Hepatocyte (in vitro differentiated cells): ENCODE measurements around the gene TLR2. TPM values are rescaled to one million over a fixed set of nuclear protein-coding genes. Genes with fewer than 3 reads are reported as not detected.
"Not testable (repeated sequence)": the region's sequence is repeated elsewhere in the genome, so short reads cannot be mapped to it uniquely, and the experiment has no call there.

Experiments used
- DNase-seq: peaks from one replicate; pipeline ENCODE4 v3.0.0-alpha.2; 2016; ENCODE audit warnings: low spot score
- H2AFZ ChIP-seq: fragments of 200-600 bp; sonication (generic); 2 replicates; pipeline ENCODE4 v1.6.0; 2016; ENCODE audit warnings: antibody characterized with exemption, mild to moderate bottlenecking
- H3K27ac ChIP-seq: fragments of 200-600 bp; sonication (generic); 2 replicates; pipeline ENCODE4 v1.5.1; 2016; ENCODE audit warnings: mild to moderate bottlenecking
- H3K27me3 ChIP-seq: fragments of 200-600 bp; sonication (generic); 2 replicates; pipeline ENCODE4 v1.6.1; 2016
- H3K36me3 ChIP-seq: fragments of 200-600 bp; sonication (generic); replicated peaks from 2 replicates; pipeline ENCODE4 v1.5.1; 2016; ENCODE audit warnings: low read depth; ENCODE audit not compliant: insufficient read depth
- H3K4me1 ChIP-seq: fragments of 200-600 bp; sonication (generic); 2 replicates; pipeline ENCODE4 v1.5.1; 2016; ENCODE audit warnings: mild to moderate bottlenecking, moderate library complexity; ENCODE audit not compliant: insufficient read depth
- H3K4me2 ChIP-seq: fragments of 200-600 bp; sonication (generic); 2 replicates; pipeline ENCODE4 v1.6.0; 2016
- H3K4me3 ChIP-seq: fragments of 200-600 bp; sonication (generic); 2 replicates; pipeline ENCODE4 v1.5.1; 2016; ENCODE audit warnings: mild to moderate bottlenecking
- H3K79me2 ChIP-seq: fragments of 200-600 bp; sonication (generic); 2 replicates; pipeline ENCODE4 v1.6.0; 2017; ENCODE audit warnings: mild to moderate bottlenecking
- H3K9me2 ChIP-seq: fragments of 200-600 bp; sonication (generic); replicated peaks from 2 replicates; pipeline ENCODE4 v1.6.0; 2017; ENCODE audit warnings: mild to moderate bottlenecking; ENCODE audit not compliant: insufficient read depth
- H3K9me3 ChIP-seq: fragments of 200-600 bp; sonication (generic); 2 replicates; pipeline ENCODE4 v1.5.1; 2016; ENCODE audit warnings: low read depth, mild to moderate bottlenecking
- H4K20me1 ChIP-seq: fragments of 200-600 bp; sonication (generic); 2 replicates; pipeline ENCODE4 v1.6.0; 2016; ENCODE audit warnings: mild to moderate bottlenecking; ENCODE audit not compliant: insufficient read depth, poor library complexity, severe bottlenecking
- EZH2 ChIP-seq: fragments of 200-600 bp; sonication (generic); IDR thresholded peaks from 2 replicates; pipeline ENCODE4 v1.6.1; 2016; ENCODE audit warnings: antibody characterized with exemption, mild to moderate bottlenecking, borderline replicate concordance
- EZH2phosphoT487 ChIP-seq: fragments of 200-600 bp; sonication (generic); IDR thresholded peaks from one replicate; pipeline ENCODE4 v1.6.1; 2018; ENCODE audit warnings: antibody characterized with exemption, mild to moderate bottlenecking, low read depth, moderate library complexity; ENCODE audit not compliant: unreplicated experiment, severe bottlenecking
- WGBS: methylation state at CpG from one replicate; pipeline ENCODE4 v1.1.6; 2016; ENCODE audit warnings: low lambda C conversion rate; ENCODE audit errors: missing lambda C conversion rate; 5-methylcytosine and 5-hydroxymethylcytosine counted together
- polyA plus RNA-seq: library from polyadenylated mRNA; unstranded; fragments of >200 nt; fragmentation: Nextera tagmentation; extraction: Ambion mirVana; gene quantifications from 2 replicates; pipeline ENCODE4 v1.2.1, GENCODE V29; 2016
- total RNA-seq: library from RNA; depleted of rRNA; stranded (reverse); fragments of >200 nt; gene quantifications from 2 replicates; pipeline ENCODE4 v1.2.3, GENCODE V29; 2014
- TF ChIP-seq, protein P1 (sequence below): fragments of 200-600 bp; sonication (generic); IDR thresholded peaks from 2 replicates; pipeline ENCODE4 v1.5.1; 2016; ENCODE audit warnings: antibody characterized with exemption, mild to moderate bottlenecking; ENCODE audit not compliant: poor library complexity

TLR2 gene
- total and polyA plus RNA-seq, 2 experiments from 2014 or later, result 1.7 to 6.6 TPM

DNA sequence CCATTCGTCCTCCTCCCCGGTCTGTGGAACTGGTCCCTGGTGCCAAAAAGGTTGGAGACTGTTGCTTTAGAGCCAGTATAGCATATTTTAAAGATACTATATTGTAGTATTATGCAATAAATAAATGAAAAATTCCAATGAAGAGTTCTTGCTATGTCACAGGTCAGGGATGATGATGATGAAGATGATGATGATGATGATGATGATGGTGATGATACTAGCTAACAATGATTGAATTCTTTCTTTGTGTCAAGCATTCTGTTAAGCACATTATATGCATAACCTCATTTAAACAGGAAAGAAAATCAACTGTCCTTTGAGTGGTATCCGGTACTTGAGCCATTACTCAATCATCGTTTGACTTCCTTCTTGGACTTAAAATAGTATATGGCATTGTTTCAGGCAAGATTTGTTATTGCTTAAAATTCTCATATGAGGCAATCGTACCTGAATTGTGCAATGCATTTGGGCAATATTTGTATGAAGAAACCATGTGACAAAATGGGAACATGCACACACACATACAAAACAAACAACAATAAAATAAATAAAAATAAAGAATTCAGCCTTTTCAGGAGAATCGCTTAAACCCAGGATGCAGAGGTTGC is 22.8 kb upstream of the TLR2 start:
- Histone ChIP-seq H3K4me1 (peaks cover 7% of the 10 kb centered on the region), H3K27ac (no peak overlapping the region), H2AFZ (no peak overlapping the region), H3K4me2 (no peak overlapping the region), H3K4me3 (no peak overlapping the region), H3K9me3 (no peaks in the 10 kb centered on the region), H3K27me3 (no peaks in the 10 kb centered on the region), H4K20me1 (no peaks in the 10 kb centered on the region), H3K79me2 (no peaks in the 10 kb centered on the region), H3K9me2 (no peaks in the 10 kb centered on the region), H3K36me3 (no peaks in the 10 kb centered on the region)
- no peak for DNase-seq
- TF ChIP-seq EZH2phosphoT487 (no peak), EZH2 (no peak)
- TF ChIP-seq, protein P1, sequence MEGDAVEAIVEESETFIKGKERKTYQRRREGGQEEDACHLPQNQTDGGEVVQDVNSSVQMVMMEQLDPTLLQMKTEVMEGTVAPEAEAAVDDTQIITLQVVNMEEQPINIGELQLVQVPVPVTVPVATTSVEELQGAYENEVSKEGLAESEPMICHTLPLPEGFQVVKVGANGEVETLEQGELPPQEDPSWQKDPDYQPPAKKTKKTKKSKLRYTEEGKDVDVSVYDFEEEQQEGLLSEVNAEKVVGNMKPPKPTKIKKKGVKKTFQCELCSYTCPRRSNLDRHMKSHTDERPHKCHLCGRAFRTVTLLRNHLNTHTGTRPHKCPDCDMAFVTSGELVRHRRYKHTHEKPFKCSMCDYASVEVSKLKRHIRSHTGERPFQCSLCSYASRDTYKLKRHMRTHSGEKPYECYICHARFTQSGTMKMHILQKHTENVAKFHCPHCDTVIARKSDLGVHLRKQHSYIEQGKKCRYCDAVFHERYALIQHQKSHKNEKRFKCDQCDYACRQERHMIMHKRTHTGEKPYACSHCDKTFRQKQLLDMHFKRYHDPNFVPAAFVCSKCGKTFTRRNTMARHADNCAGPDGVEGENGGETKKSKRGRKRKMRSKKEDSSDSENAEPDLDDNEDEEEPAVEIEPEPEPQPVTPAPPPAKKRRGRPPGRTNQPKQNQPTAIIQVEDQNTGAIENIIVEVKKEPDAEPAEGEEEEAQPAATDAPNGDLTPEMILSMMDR, result no peak
- 81% methylated on average over 6 of the region's 6 CpGs for WGBS

DNA sequence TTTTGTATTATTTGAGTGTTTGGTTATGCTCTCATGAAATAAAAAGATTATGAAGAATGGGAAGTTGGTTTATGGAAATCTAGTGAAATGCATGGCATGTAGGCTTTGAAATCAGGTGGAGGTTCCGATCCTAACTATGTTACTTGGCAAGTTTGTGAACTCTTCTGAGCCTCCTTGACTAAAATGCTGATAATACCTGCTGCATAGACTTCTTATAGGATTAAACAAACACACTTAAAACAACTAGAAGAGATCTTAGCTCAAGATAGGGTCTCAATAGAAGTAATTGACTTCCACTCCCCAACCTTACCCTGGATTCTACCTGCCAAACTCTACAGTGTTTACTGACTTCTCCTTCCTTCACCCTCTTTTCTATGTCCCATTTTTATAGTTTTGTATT is 22.2 kb upstream of the TLR2 start:
- H3K9me2 ChIP-seq, result no peaks in the 10 kb centered on the region
- H3K9me3 ChIP-seq, result no peaks in the 10 kb centered on the region
- no peaks in the 10 kb centered on the region for H3K36me3 ChIP-seq
- H4K20me1 ChIP-seq, result no peaks in the 10 kb centered on the region
- H3K4me3 ChIP-seq, result no peak overlapping the region
- peaks cover 10% of the 10 kb centered on the region for H3K4me1 ChIP-seq
- TF ChIP-seq EZH2 (no peak), EZH2phosphoT487 (no peak)
- TF ChIP-seq, protein P1, result no peak
- DNase-seq, result no peak
- H3K4me2 ChIP-seq, result no peak overlapping the region
- no peak overlapping the region for H2AFZ ChIP-seq
- H3K79me2 ChIP-seq, result no peaks in the 10 kb centered on the region
- WGBS, result 87% methylated on average over 1 of the region's 1 CpG
- H3K27me3 ChIP-seq, result no peaks in the 10 kb centered on the region
- no peak overlapping the region for H3K27ac ChIP-seq

DNA sequence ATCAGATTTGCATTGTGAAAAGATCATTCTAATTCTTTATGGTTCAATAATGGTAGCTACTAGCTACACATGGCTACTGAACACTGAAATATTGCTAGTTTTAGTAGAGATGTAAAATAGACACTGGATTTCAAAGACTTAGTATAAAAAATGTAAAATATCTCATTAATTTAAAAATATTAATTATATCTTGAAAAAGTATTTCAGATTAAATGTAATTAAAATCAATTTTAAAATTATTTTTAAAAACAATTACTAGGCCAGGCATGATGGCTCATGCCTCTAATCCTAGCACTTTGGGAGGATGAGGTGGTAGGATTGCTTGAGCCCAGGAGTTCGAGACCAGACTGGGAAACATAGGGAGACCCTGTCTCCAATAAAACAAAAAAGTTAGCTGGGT is 20.4 kb upstream of the TLR2 start:
- WGBS, result 94% methylated on average over 1 of the region's 1 CpG
- Histone ChIP-seq H4K20me1 (no peaks in the 10 kb centered on the region), H3K4me1 (peaks cover 14% of the 10 kb centered on the region), H3K36me3 (no peaks in the 10 kb centered on the region), H2AFZ (no peak overlapping the region), H3K79me2 (no peaks in the 10 kb centered on the region), H3K9me3 (no peaks in the 10 kb centered on the region), H3K27ac (no peak overlapping the region), H3K4me3 (no peak overlapping the region), H3K27me3 (no peaks in the 10 kb centered on the region), H3K9me2 (no peaks in the 10 kb centered on the region), H3K4me2 (no peak overlapping the region)
- DNase-seq, result no peak
- TF ChIP-seq, protein P1, result no peak
- TF ChIP-seq EZH2phosphoT487 (no peak), EZH2 (no peak)

DNA sequence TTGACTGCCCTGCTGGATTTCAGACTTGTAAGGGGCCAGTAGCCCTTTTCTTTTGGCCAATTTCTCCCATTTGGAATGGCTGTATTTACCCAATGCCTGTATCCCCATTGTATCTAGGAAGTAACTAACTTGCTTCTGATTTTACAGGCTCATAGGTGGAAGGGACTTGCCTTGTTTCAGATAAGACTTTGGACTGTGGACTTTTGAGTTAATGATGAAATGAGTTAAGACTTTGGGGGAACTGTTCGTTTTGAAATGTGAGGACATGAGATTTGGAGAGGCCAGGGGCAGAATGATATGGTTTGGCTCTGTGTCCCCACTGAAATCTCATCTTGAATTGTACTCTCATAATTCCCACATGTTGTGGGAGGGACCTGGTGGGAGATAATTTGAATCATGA is 17.6 kb upstream of the TLR2 start:
- not testable (repeated sequence) for DNase-seq, H4K20me1 ChIP-seq, H3K4me2 ChIP-seq, H3K4me3 ChIP-seq, H3K36me3 ChIP-seq, H3K79me2 ChIP-seq, H3K9me3 ChIP-seq, H3K27me3 ChIP-seq, H3K9me2 ChIP-seq, H2AFZ ChIP-seq
- 43% methylated on average over 1 of the region's 1 CpG for WGBS
- Histone ChIP-seq H3K4me1 (peaks cover 14% of the 10 kb centered on the region), H3K27ac (peak overlapping the region; percentile 75)
